ENCODE measurements around the gene MPHOSPH9.
A peak's percentile ranks its signal among the peaks of the same experiment; 100 is the strongest.

MPHOSPH9 gene

GRCh38 chr12:123119808-123120207 lies 113.1 kb downstream of the MPHOSPH9 start:
- peak; percentile 41 for DNase-seq

- peak; percentile 87 for DNase-seq
These were observed 114.4 kb downstream of the MPHOSPH9 start for GRCh38 chr12:123118497-123118896.

DNA sequence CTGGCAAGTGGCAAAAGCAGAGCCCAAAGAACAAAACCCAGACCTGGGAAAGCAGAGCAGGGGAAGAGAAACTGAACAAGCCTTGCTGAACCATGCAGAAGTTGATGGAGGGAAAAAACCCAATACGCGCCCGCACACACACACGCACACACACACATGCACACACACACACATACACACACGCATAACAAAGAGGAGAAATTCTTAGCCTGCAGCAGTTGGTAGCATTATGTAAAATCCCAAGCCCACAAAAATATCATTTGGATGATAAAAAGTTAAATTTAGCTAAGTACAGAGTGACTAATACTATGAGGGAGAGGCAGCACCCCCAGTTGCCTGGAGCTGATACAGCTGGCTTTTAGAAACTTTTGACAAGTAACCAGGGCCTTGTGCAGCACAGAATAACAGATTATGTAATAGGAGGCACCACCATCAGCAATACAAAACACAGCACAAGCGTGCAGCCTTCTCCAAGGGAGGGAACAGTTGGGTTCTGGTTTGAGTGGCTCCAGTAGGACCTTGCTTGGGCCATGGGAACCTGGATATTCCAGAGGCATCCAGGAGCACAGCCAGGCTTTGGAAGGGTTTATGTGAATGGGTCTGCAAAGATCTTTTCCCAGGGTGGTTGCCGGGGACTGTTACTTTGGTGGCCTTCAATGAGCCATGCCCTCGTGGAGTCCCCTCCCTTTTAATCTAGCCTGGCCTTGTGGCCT lies 117.4 kb downstream of the MPHOSPH9 start:
- DNase-seq: no peak

DNA sequence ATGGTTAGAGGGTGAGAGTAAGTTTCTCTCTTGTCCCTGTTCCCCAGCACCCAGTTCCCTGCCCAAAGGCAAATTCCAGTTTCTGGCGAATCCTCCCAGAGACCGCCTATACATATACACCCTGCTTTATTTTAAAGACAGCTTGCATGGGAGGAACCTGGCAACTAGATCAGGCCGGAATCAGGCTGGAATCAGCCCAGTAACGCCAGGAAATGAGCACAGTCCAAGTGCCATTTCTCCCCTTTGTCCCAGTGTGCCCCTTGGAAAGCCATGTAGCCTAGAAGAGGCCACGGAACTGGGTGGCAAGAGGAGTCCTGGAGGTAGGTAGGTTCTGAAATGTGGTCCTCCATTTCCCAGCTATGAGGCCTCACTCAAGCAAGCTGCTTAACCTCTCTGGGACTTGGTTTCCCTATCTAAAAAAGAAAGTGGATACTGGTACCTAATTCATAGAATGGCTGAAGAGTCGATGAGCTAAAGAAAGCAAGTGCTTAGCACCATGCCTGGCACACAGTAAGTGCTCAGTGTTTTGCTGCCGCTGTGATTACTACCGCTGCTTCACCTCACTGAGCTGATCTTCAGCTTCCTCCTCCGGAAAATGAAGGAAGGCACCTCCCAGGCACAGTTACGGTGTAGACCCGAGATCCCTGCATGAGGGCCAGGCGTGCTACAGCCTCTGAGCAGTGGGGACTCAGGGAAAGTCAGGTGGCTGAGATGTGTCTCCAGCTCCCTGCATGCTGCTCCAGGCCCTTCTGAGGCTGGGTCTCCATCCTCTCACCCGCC lies 118.4 kb downstream of the MPHOSPH9 start:
- DNase-seq: no peak

DNA sequence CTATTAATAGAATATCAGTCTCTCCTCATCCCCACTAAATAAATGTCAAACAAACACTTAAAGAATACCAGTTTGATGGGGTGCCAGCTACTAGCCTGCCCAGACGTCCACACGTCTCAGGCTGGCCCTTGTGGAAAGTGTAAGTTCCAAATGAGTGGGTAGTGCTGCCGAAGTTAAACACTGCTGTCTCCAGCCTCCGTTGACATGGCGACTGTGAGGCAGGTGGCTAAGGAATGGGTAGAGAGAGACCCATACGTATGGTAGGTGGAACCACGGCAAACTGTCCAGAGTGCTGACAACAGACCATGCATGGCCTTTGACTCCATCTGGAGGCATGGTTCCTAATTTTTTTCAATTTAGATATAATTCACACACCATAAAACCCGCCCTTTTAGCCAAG lies 119.9 kb downstream of the MPHOSPH9 start:
- peak; percentile 60 for DNase-seq

DNA sequence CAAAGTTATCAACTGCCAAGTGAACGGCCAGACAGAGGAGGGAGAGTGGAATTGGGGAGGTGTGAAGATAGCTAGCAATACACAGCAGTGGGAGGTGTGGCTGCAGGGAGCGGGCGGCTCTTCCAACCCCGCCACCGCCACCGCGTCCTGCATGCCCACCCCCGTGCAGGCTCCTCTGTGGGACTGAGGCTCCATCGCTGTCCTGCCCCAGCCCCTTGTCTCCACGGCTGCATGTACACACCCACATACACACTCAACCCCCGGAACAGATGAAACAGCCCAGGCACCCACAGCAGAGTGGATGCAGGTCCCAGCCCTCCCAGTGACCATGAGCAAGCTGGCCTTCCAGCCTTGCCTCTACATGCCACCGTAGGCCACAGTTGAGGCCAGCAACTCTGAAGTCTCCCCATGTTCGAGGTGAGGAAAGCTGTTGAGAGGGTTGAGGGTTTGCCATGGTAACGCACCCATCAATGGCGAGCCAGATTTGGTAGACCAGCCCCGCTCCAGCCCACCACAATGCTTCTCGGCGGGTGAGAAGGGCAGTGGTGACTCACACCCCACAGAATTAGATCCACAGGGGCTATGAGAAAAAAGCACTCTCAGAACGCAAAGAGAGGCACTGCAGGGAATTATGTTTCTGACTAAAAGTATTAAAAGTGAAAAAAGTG lies 121.3 kb downstream of the MPHOSPH9 start:
- DNase-seq: no peak

- no peak for DNase-seq
These were observed 123.6 kb downstream of the MPHOSPH9 start for GRCh38 chr12:123109319-123109772.

DNA sequence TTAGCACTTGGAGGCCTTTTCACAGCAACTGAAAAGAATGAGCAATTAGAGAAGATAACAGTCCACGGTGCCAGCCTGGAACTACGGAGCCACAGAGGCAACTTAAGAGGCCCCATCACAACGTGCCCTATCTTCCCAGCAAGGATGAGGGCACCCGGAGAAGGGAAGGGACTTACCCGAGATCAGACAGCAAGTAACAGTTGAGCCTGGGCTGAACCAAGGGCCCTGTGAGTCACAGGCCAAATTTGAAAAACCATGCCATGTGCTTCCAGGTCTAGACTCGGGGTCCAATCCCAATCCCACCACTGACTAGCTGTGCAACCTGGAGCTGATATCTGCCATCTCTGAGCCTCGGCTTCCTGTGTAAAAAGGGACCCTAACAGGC lies 124.3 kb downstream of the MPHOSPH9 start:
- no peak for DNase-seq

DNA sequence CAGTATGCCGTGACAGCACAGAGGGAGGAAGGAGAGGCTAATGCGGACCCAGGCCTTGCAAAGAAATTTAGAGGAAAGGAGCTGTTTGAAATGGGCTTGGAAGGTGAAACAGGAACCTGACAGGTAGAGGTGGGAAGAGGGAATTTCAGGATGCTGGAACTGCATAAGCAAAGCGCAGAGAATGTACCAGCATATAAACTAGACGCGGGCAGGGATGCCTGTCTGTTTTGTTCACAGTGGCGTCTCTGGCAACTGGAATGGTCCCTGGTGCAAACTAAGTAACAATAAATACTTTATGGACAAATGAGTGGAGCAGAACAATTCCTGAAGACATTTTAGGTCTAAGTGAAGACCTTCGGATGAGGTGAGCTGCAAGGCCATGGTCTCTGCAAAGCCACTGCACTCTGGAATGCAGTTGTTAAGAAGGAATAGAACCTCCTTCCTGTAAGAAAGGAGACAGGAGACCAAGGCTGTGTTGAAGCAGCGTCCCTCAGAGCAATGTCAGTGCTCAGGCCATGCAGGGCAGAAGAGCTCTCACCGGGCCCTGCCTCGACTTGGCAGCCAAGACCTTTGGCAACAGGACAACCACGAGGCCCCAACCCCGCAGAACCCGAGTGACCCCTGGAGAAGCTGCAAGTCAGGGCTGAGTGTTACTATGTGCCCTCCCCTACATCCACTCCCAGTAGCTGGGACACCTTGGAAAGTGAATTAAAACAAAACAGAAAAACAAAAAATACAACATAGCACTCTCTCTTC lies 124.8 kb downstream of the MPHOSPH9 start:
- no peak for DNase-seq

- DNase-seq: peak; percentile 27
These were observed 126.1 kb downstream of the MPHOSPH9 start for GRCh38 chr12:123106640-123107359.

DNA sequence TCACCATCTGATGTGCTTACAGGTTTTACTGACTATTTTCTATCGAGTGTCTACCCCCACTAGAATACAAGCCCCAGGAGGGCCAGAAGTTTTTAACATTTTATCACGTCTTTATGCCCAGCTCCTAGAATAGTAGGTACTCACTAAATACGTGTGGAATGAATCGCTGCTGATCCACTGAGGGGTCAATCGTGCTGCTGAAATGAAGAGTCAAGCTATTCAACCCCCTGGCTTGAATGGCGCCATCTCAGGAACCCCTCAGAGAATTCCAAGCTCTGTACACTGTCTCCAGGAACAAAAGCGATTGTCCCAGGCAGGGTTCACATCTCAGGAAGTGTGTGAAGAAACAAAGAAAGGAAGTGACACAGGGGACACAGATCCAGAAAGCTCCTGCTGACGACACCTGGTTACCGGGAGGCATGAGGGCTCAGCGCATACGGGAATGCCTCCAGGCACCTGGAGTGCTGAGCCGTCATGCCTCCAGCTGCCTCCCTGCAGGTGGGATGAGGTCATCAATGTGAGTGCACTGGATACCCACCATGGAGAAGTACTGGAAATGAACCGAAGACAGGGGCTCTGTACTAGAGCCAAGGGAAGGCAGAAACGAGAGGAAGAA lies 127.6 kb downstream of the MPHOSPH9 start:
- peak; percentile 94 for DNase-seq

DNA sequence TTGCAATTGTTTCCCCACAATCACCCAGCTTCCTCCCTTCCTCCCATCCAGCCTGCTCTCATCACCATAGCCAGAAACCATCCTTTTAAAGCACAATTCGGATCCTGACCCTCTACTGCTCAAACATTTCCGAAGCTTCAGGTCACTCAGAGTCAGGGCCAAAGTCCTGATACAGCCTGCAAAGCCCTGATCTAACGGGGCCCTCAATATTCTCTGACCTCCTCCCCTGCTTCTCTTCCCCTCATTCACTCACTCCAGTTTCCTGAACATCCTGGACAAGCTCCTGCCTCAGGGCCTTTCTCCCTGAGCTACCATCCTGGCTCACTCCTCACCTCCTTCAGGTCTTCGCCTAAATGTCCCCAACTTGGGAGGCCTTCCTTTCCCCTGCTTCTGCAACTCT lies 128.1 kb downstream of the MPHOSPH9 start:
- no peak for DNase-seq

Measured in NCI-H510A (cell line).